ENCODE measurements around the gene ANK2. TPM values are rescaled to one million over a fixed set of nuclear protein-coding genes. Genes with fewer than 3 reads are reported as not detected.

Gene ANK2
- total RNA-seq, 1 donor from 2014 or later = 6.5 TPM

- no peak overlapping the region for H3K4me3 ChIP-seq (ENCODE audit: low read depth, low read length)
- TF ChIP-seq CTCF (conservative IDR thresholded peaks at IDR 0.05; ENCODE audit: low read depth, low read length) = no peak
- no peak for DNase-seq (ENCODE audit: low read depth)
Measured at GRCh38 chr4:113162089-113162488, 112.6 kb downstream of the ANK2 start.

GRCh38 chr4:113169368-113169767 is 119.9 kb downstream of the ANK2 start:
- no peak for DNase-seq (ENCODE audit: low read depth)
- no peak overlapping the region for H3K4me3 ChIP-seq (ENCODE audit: low read depth, low read length)
- TF ChIP-seq CTCF (conservative IDR thresholded peaks at IDR 0.05; ENCODE audit: low read depth, low read length) = no peak

- no peak for TF ChIP-seq CTCF (conservative IDR thresholded peaks at IDR 0.05; ENCODE audit: low read depth, low read length)
- DNase-seq (ENCODE audit: low read depth) = no peak
- H3K4me3 ChIP-seq (ENCODE audit: low read depth, low read length) = no peak overlapping the region
Measured at GRCh38 chr4:113170115-113170804, 120.8 kb downstream of the ANK2 start.

GRCh38 chr4:113170805-113171468 is 121.5 kb downstream of the ANK2 start:
- DNase-seq (ENCODE audit: low read depth) = no peak
- H3K4me3 ChIP-seq (ENCODE audit: low read depth, low read length) = no peak overlapping the region
- TF ChIP-seq CTCF (conservative IDR thresholded peaks at IDR 0.05; ENCODE audit: low read depth, low read length) = no peak

- DNase-seq (ENCODE audit: low read depth) = no peak
- H3K4me3 ChIP-seq (ENCODE audit: low read depth, low read length) = no peak overlapping the region
- TF ChIP-seq CTCF (conservative IDR thresholded peaks at IDR 0.05; ENCODE audit: low read depth, low read length) = no peak
Measured at GRCh38 chr4:113173126-113173792, 123.8 kb downstream of the ANK2 start.

GRCh38 chr4:113173793-113174264 is 124.4 kb downstream of the ANK2 start:
- H3K4me3 ChIP-seq (ENCODE audit: low read depth, low read length) = no peak overlapping the region
- TF ChIP-seq CTCF (conservative IDR thresholded peaks at IDR 0.05; ENCODE audit: low read depth, low read length) = no peak
- no peak for DNase-seq (ENCODE audit: low read depth)

All from epithelial cell of proximal tubule (primary cell).